H1 (cell line): ENCODE measurements around the gene RAB40C. TPM values are rescaled to one million over a fixed set of nuclear protein-coding genes. Genes with fewer than 3 reads are reported as not detected.

Experiments
- CTCF ChIA-PET: fragments of 300-600 bp; sonication (Branson Sonifier 250); formaldehyde crosslinking; loops from one replicate; lab custom pipeline; 2021; ENCODE audit not compliant: partially characterized antibody; lab: Charles Lee
- POLR2A ChIA-PET: fragments of 300-600 bp; sonication (Branson Sonifier 250); formaldehyde crosslinking; loops from one replicate; lab custom pipeline; 2021; ENCODE audit warnings: inconsistent platforms; ENCODE audit not compliant: partially characterized antibody; lab: Charles Lee
- DNase-seq, 2 experiments: peaks; one replicate each; pipeline versions ENCODE4 v3.0.0 to v3.0.0-alpha.2; 2010 to 2022; ENCODE audit warnings: low spot score in 2 of 2, low read depth in 1 of 2, mixed read lengths in 1 of 2
- FAIRE-seq: peaks from 2 replicates; lab custom pipeline; 2011; peaks lifted over from hg19 to GRCh38; lab: Jason Lieb, UNC
- H2AFZ ChIP-seq: 2 replicates; pipeline ENCODE4 v1.8.1; 2012; ENCODE audit warnings: low read length, inconsistent platforms
- H2AK5ac ChIP-seq: 2 replicates; pipeline ENCODE4 v1.6.1; 2013; ENCODE audit warnings: low read depth, low read length
- H2BK120ac ChIP-seq: replicated peaks from 2 replicates; pipeline ENCODE3; 2013; ENCODE audit warnings: low read depth, low read length, inconsistent platforms
- H2BK12ac ChIP-seq: 2 replicates; pipeline ENCODE4 v1.6.1; 2013; ENCODE audit warnings: low read depth, low read length
- H2BK15ac ChIP-seq: 2 replicates; pipeline ENCODE4 v1.6.1; 2013; ENCODE audit warnings: low read length
- H2BK20ac ChIP-seq: 2 replicates; pipeline ENCODE4 v1.6.1; 2013; ENCODE audit warnings: low read length
- H2BK5ac ChIP-seq: 2 replicates; pipeline ENCODE4 v1.6.1; 2013; ENCODE audit warnings: low read depth, low read length
- H3K14ac ChIP-seq: 2 replicates; pipeline ENCODE4 v1.6.1; 2013; ENCODE audit warnings: inconsistent platforms; ENCODE audit not compliant: insufficient read length
- H3K18ac ChIP-seq: 2 replicates; pipeline ENCODE4 v1.6.1; 2013; ENCODE audit warnings: low read length; ENCODE audit errors: extremely low read depth
- H3K23ac ChIP-seq: 2 replicates; pipeline ENCODE4 v1.6.1; 2013; ENCODE audit warnings: inconsistent platforms; ENCODE audit not compliant: insufficient read length
- H3K23me2 ChIP-seq: 2 replicates; pipeline ENCODE4 v1.6.1; 2013; ENCODE audit warnings: low read depth, low read length
- H3K27ac ChIP-seq: 2 replicates; pipeline ENCODE4 v1.6.1; 2011; ENCODE audit warnings: low read depth, low read length, inconsistent platforms
- H3K27me3 ChIP-seq, 4 experiments: replicated peaks in 1 of 4; 1 replicate in 1 of 4; 2 replicates in 3 of 4; pipeline versions ENCODE4 v1.6.1 to v1.8.1; 2011 to 2013; ENCODE audit warnings: low read length in 3 of 4, mild to moderate bottlenecking in 3 of 4, inconsistent platforms in 2 of 4, mixed read lengths in 2 of 4, moderate library complexity in 1 of 4; ENCODE audit not compliant: control insufficient read depth in 3 of 4, insufficient read depth in 3 of 4; ENCODE audit errors: extremely low read depth in 1 of 4
- H3K36me3 ChIP-seq, 4 experiments: 2 replicates each; pipeline versions ENCODE4 v1.6.1 to v1.8.1; 2011 to 2013; ENCODE audit warnings: mild to moderate bottlenecking in 4 of 4, low read length in 3 of 4, moderate library complexity in 2 of 4, control low read depth in 1 of 4, inconsistent platforms in 1 of 4; ENCODE audit not compliant: insufficient read depth in 4 of 4, control insufficient read depth in 2 of 4
- H3K4ac ChIP-seq: replicated peaks from 2 replicates; pipeline ENCODE3; 2013; ENCODE audit warnings: low read length, low read depth, mixed read lengths, inconsistent platforms; ENCODE audit not compliant: insufficient read length
- H3K4me1 ChIP-seq, 4 experiments: replicated peaks in 1 of 4; 1 replicate in 1 of 4; 2 replicates in 3 of 4; pipeline versions ENCODE4 v1.6.1 to v1.8.1; 2011 to 2013; ENCODE audit warnings: low read length in 3 of 4, inconsistent platforms in 2 of 4, mixed read lengths in 1 of 4; ENCODE audit not compliant: insufficient read depth in 4 of 4, control insufficient read depth in 3 of 4
- H3K4me2 ChIP-seq, 2 experiments: 2 replicates each; pipeline versions ENCODE4 v1.6.1 to v1.8.1; 2011 to 2013; ENCODE audit warnings: low read depth in 2 of 2, low read length in 2 of 2, control low read depth in 1 of 2, inconsistent platforms in 1 of 2, mild to moderate bottlenecking in 1 of 2; ENCODE audit not compliant: insufficient read depth in 1 of 2
- H3K4me3 ChIP-seq, 4 experiments: fragments of 200-600, 300-600 bp in 1 of 4; sonication (generic), shearing (Covaris generic), sonication (Bioruptor Twin) in 1 of 4; 2 replicates each; pipeline versions ENCODE4 v1.5.1 to v1.8.1; 2011 to 2016; ENCODE audit warnings: low read length in 4 of 4, low read depth in 3 of 4, control low read depth in 2 of 4, inconsistent platforms in 2 of 4, mild to moderate bottlenecking in 2 of 4, mixed read lengths in 1 of 4, moderate library complexity in 1 of 4; ENCODE audit not compliant: insufficient read depth in 2 of 4; ENCODE audit errors: extremely low read depth in 1 of 4
- H3K56ac ChIP-seq: replicated peaks from 2 replicates; pipeline ENCODE3; 2013; ENCODE audit warnings: low read depth, mild to moderate bottlenecking, mixed read lengths, low read length, inconsistent platforms; ENCODE audit not compliant: insufficient read length
- H3K79me1 ChIP-seq: 2 replicates; pipeline ENCODE4 v1.6.1; 2013; ENCODE audit warnings: low read depth, low read length, control low read depth
- H3K79me2 ChIP-seq, 2 experiments: 2 replicates each; pipeline versions ENCODE4 v1.6.1 to v1.8.1; 2012 to 2013; ENCODE audit warnings: low read length in 2 of 2, mild to moderate bottlenecking in 2 of 2, inconsistent platforms in 1 of 2; ENCODE audit not compliant: insufficient read depth in 2 of 2, control insufficient read depth in 1 of 2
- H3K9ac ChIP-seq, 4 experiments: replicated peaks in 1 of 4; 1 replicate in 1 of 4; 2 replicates in 3 of 4; pipeline versions ENCODE4 v1.6.1 to v1.8.1; 2011 to 2013; ENCODE audit warnings: low read depth in 3 of 4, low read length in 3 of 4, control low read depth in 2 of 4, mild to moderate bottlenecking in 2 of 4, moderate library complexity in 2 of 4, inconsistent platforms in 1 of 4; ENCODE audit errors: extremely low read depth in 1 of 4
- H3K9me3 ChIP-seq, 2 experiments: 2 replicates each; pipeline versions ENCODE4 v1.6.1 to v1.8.1; 2012 to 2013; ENCODE audit warnings: mild to moderate bottlenecking in 2 of 2, moderate library complexity in 2 of 2, control low read depth in 1 of 2, inconsistent platforms in 1 of 2, low read depth in 1 of 2, low read length in 1 of 2, mixed read lengths in 1 of 2; ENCODE audit not compliant: insufficient read depth in 2 of 2
- H4K20me1 ChIP-seq, 2 experiments: replicated peaks in 1 of 2; 2 replicates each; pipeline versions ENCODE3 to v1.8.1; 2011 to 2013; ENCODE audit warnings: inconsistent platforms in 2 of 2, low read length in 2 of 2, mild to moderate bottlenecking in 1 of 2; ENCODE audit not compliant: insufficient read depth in 2 of 2, control insufficient read depth in 1 of 2
- H4K5ac ChIP-seq: 2 replicates; pipeline ENCODE4 v1.6.1; 2013; ENCODE audit warnings: low read length, low read depth, mixed read lengths, inconsistent platforms; ENCODE audit not compliant: insufficient read length
- H4K8ac ChIP-seq: 2 replicates; pipeline ENCODE4 v1.8.0; 2013; ENCODE audit warnings: mild to moderate bottlenecking, moderate library complexity, low read length, inconsistent platforms; ENCODE audit not compliant: insufficient read depth; ENCODE audit errors: extremely low read depth
- H4K91ac ChIP-seq: replicated peaks from 2 replicates; pipeline ENCODE3; 2013; ENCODE audit warnings: low read length, mixed read lengths, inconsistent platforms; ENCODE audit not compliant: insufficient read length
- BCL11A ChIP-seq, 2 experiments: IDR thresholded peaks; one replicate each; pipeline ENCODE4 v1.6.1; 2011; ENCODE audit warnings: low read depth in 2 of 2, low read length in 2 of 2, mild to moderate bottlenecking in 2 of 2
- E2F6 ChIP-seq: IDR thresholded peaks from 2 replicates; pipeline ENCODE4 v1.6.1; 2012; ENCODE audit warnings: inconsistent platforms
- RBBP5 ChIP-seq: IDR thresholded peaks from 2 replicates; pipeline ENCODE4 v1.7.1; 2012; ENCODE audit warnings: low read depth, mild to moderate bottlenecking, inconsistent platforms, low read length, moderate library complexity, borderline replicate concordance
- WGBS, 2 experiments: shearing (Covaris generic) in 1 of 2; methylation state at CpG; one replicate each; pipeline versions ENCODE4 v1.1.6 to v1.1.7; 2013 to 2015; ENCODE audit warnings: low lambda C conversion rate in 2 of 2, mixed read lengths in 2 of 2, inconsistent platforms in 1 of 2, low coverage in 1 of 2, missing lambda C conversion rate in 1 of 2; ENCODE audit not compliant: insufficient replicate concordance in 2 of 2, insufficient coverage in 1 of 2, insufficient read length in 1 of 2; ENCODE audit errors: extremely low coverage in 1 of 2, missing lambda C conversion rate in 1 of 2; 5-methylcytosine and 5-hydroxymethylcytosine counted together
- polyA plus RNA-seq, 7 experiments: library from polyadenylated mRNA; depleted of rRNA in 3 of 7; stranded (reverse) in 5 of 7; unstranded in 2 of 7; fragments of >200 nt in 5 of 7; fragments of 200-250 nt in 2 of 7; gene quantifications; 1 replicate in 5 of 7; 2 replicates in 1 of 7; 4 replicates in 1 of 7; pipeline versions ENCODE4 v1.2.1 to v1.2.3, GENCODE V29; 2011 to 2013; ENCODE audit warnings: missing spikeins in 2 of 7, mixed read lengths in 2 of 7
- total RNA-seq: library from RNA; stranded (reverse); fragmentation: NEBNext Ultra II Directional; extraction: Animal tissue kit (Norgen Biotek cat#: 25700); gene quantifications from 2 replicates; pipeline ENCODE4 v1.2.1, GENCODE V29; 2021

RAB40C gene
- total and polyA plus RNA-seq, 2 of the 8 experiments (the other 6 are each of a cell fraction or from before 2014, with no cell fraction given), result 13.9 to 15.6 TPM

- Histone ChIP-seq H3K56ac (no peak overlapping the region), H3K36me3 (0 out of 8 replicates have a peak, but pooled peaks cover 0 to under 1% (median 0%) of the 10 kb centered on the region in 4 experiments), H3K23me2 (peaks cover 9% of the 10 kb centered on the region; the same call in 1 of the 2 replicates), H3K4me3 (peak overlapping the region; percentile 64 to 95 (median 72); a peak in 5 of 8 replicates), H4K20me1 (peaks cover 0 to 8% of the 10 kb centered on the region in 2 experiments), H3K23ac (no peak overlapping the region), H2BK12ac (peak overlapping the region; percentile 50; the same call in 1 of the 2 replicates), H3K14ac (no peak overlapping the region), H3K4me2 (peak overlapping the region; percentile 82 to 94), H3K9ac (no peak overlapping the region), H2AFZ (no peak overlapping the region), H3K79me1 (no peaks in the 10 kb centered on the region; the same call in none of the 2 replicates), H4K5ac (no peak overlapping the region), H3K9me3 (no peaks in the 10 kb centered on the region), H3K27me3 (no peaks in the 10 kb centered on the region), H2BK20ac (no peak overlapping the region), H3K18ac (0 out of 2 replicates have a peak overlapping the region, but pooled peaks have one; percentile 10), H3K27ac (no peak overlapping the region), H2BK120ac (no peak overlapping the region), H2AK5ac (no peak overlapping the region), H3K4me1 (peaks cover 0 to 27% (median 12%) of the 10 kb centered on the region in 4 experiments; a peak in 5 of 7 replicates), H4K91ac (peak overlapping the region; percentile 15), H2BK5ac (no peak overlapping the region), H3K79me2 (peaks cover 0 to 9% of the 10 kb centered on the region in 2 experiments; a peak in 1 of 4 replicates), H2BK15ac (no peak overlapping the region; the same call in 1 of the 2 replicates), H4K8ac (peak overlapping the region; percentile 29; the same call in 1 of the 2 replicates), H3K4ac (no peak overlapping the region)
- ChIA-PET POLR2A (interaction anchor here (0.7 to 7.9 kb wide), 12 partner anchors 8 to 127 kb away, joined by 3 to 58 read pairs (median 4); partner anchors contain the start of genes CAPN15, METTL26, RAB40C and WFIKKN1), CTCF (interaction anchor here (0.7 to 1.2 kb wide), 5 partner anchors 12 to 99 kb away, joined by 3 read pairs; no protein-coding TSS in a partner anchor)
- FAIRE-seq, result no peak
- no peak for DNase-seq
- WGBS, 2 experiments, result 88% methylated on average over 8 of the region's 11 CpGs; no CpG with 5 or more reads in 1 of the 2 experiments
- TF ChIP-seq BCL11A (IDR thresholded peaks at IDR 0.05; ENCODE audit: low read depth in 2 of 2, low read length in 2 of 2), result no peak
- TF ChIP-seq RBBP5, result 0 out of 2 replicates have a peak, but pooled peaks have one; percentile 3
- TF ChIP-seq E2F6, result no peak
Measured at GRCh38 chr16:568401-569258, 21.2 kb upstream of the RAB40C start.
